Measurements from ENCODE around the gene PLCH1. TPM values are rescaled to one million over a fixed set of nuclear protein-coding genes. Genes with fewer than 3 reads are reported as not detected.

The PLCH1 gene
- total RNA-seq, 1 experiment from 2014 or later, result 4.1 TPM

DNA sequence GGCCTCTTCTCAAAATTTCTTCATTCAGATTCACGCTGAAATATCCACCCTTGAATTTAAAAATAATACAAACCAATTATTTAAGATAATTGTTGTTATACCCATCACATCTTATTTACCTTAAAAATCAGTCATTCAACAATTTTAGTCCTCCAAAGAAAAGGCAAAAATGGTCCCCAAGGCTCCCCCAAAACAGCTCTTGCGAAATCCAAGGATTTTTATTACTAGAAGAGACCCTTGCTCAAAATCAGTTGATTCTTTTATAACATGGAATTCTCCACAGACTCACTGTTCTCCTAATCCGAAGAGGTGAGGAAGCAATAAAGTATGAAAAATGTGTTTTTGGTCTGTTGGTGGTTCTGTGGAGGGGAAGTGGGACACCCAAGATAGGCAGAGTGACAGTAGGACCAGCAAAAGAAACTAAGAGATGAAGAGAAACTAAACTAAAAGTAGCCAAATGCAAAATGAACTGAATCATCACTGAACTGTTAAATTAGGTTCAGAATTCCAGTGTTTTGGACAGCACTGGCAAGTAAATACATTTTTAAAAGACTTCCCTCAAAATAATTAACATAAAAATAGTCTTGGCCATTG lies 19.1 kb upstream of the PLCH1 start:
- no peaks in the 10 kb centered on the region for H3K79me2 ChIP-seq (ENCODE audit: low read length)
- H3K27me3 ChIP-seq (ENCODE audit: low read length), result no peaks in the 10 kb centered on the region
- POLR2A ChIA-PET (ENCODE audit: unreplicated experiment), result no interaction called here
- H3K9ac ChIP-seq (ENCODE audit: low read length), result no peak overlapping the region
- CTCF ChIA-PET, result no interaction called here
- H3F3A ChIP-seq (ENCODE audit: low read length, unreplicated experiment), result no peaks in the 10 kb centered on the region
- H3K27ac ChIP-seq (ENCODE audit: low read length), result no peak overlapping the region
- H3K4me1 ChIP-seq (ENCODE audit: insufficient read depth, low read length), result 0 out of 2 replicates have a peak, but pooled peaks cover 3% of the 10 kb centered on the region
- H3K9me2 ChIP-seq (replicated peaks; ENCODE audit: low read length), result no peaks in the 10 kb centered on the region
- intact Hi-C loops (cut with micrococcal nuclease), result no loop called here
- no peaks in the 10 kb centered on the region for H3K36me3 ChIP-seq (ENCODE audit: low read depth, low read length)
- no peaks in the 10 kb centered on the region for H3K9me3 ChIP-seq (ENCODE audit: low read length)
- no peak overlapping the region for H3K4me3 ChIP-seq (ENCODE audit: low read length)
- ATAC-seq (no peak), DNase-seq (no peak)
- BruUV-seq (replicated peaks), result no TSS peak
- no peak overlapping the region for H3K4me2 ChIP-seq (ENCODE audit: low read length)
- no peaks in the 10 kb centered on the region for H4K20me1 ChIP-seq (ENCODE audit: low read length)
- H2AFZ ChIP-seq (ENCODE audit: low read length), result no peak overlapping the region
- TF ChIP-seq EZH2 (IDR thresholded peaks at IDR 0.05; ENCODE audit: low read length, unreplicated experiment) (no peak), EZH2phosphoT487 (IDR thresholded peaks at IDR 0.05; ENCODE audit: borderline replicate concordance, low read length) (no peak)
- TF ChIP-seq, protein P1, sequence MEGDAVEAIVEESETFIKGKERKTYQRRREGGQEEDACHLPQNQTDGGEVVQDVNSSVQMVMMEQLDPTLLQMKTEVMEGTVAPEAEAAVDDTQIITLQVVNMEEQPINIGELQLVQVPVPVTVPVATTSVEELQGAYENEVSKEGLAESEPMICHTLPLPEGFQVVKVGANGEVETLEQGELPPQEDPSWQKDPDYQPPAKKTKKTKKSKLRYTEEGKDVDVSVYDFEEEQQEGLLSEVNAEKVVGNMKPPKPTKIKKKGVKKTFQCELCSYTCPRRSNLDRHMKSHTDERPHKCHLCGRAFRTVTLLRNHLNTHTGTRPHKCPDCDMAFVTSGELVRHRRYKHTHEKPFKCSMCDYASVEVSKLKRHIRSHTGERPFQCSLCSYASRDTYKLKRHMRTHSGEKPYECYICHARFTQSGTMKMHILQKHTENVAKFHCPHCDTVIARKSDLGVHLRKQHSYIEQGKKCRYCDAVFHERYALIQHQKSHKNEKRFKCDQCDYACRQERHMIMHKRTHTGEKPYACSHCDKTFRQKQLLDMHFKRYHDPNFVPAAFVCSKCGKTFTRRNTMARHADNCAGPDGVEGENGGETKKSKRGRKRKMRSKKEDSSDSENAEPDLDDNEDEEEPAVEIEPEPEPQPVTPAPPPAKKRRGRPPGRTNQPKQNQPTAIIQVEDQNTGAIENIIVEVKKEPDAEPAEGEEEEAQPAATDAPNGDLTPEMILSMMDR (conservative IDR thresholded peaks at IDR 0.05; ENCODE audit: low read depth, low read length), result no peak

DNA sequence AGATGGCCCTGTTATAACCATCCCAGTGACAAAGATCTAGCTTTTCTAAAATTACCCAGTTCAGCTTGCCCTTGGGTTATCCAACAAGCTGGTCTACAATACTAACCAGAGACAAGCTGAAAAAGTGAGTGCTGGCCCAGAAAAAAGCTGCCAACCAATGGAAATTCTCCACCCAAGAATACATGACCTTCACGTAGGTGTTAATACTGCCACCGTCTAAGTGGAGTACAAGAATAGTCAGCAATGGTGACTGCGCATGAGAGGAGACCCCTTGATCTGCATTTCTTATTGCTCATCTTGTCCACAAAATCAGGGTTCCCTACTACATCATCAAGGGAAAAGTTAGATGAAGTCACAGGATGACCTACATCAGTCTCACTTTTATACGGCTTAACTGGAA lies 15.8 kb upstream of the PLCH1 start:
- TF ChIP-seq EZH2phosphoT487 (IDR thresholded peaks at IDR 0.05; ENCODE audit: borderline replicate concordance, low read length), result no peak
- TF ChIP-seq EZH2 (IDR thresholded peaks at IDR 0.05; ENCODE audit: low read length, unreplicated experiment), result no peak
- TF ChIP-seq, protein P1 (conservative IDR thresholded peaks at IDR 0.05; ENCODE audit: low read depth, low read length), result no peak
- DNase-seq, result no peak
- Histone ChIP-seq H3K9ac (ENCODE audit: low read length) (no peak overlapping the region), H3K9me2 (replicated peaks; ENCODE audit: low read length) (no peaks in the 10 kb centered on the region), H3F3A (ENCODE audit: low read length, unreplicated experiment) (no peaks in the 10 kb centered on the region), H4K20me1 (ENCODE audit: low read length) (no peaks in the 10 kb centered on the region), H3K36me3 (ENCODE audit: low read depth, low read length) (no peaks in the 10 kb centered on the region), H3K27ac (ENCODE audit: low read length) (no peak overlapping the region), H3K9me3 (ENCODE audit: low read length) (no peaks in the 10 kb centered on the region), H3K27me3 (ENCODE audit: low read length) (no peaks in the 10 kb centered on the region), H3K79me2 (ENCODE audit: low read length) (no peaks in the 10 kb centered on the region), H3K4me2 (ENCODE audit: low read length) (no peak overlapping the region), H3K4me3 (ENCODE audit: low read length) (no peak overlapping the region), H2AFZ (ENCODE audit: low read length) (no peak overlapping the region), H3K4me1 (ENCODE audit: insufficient read depth, low read length) (no peaks in the 10 kb centered on the region)
- BruUV-seq (replicated peaks), result no TSS peak
- CTCF ChIA-PET, result interaction anchor here (0.7 kb wide), 2 partner anchors 34 to 45 kb away, joined by 4 to 5 read pairs; no protein-coding TSS in a partner anchor
- intact Hi-C loops (cut with micrococcal nuclease), result no loop called here
- POLR2A ChIA-PET (ENCODE audit: unreplicated experiment), result no interaction called here
- no peak for ATAC-seq

DNA sequence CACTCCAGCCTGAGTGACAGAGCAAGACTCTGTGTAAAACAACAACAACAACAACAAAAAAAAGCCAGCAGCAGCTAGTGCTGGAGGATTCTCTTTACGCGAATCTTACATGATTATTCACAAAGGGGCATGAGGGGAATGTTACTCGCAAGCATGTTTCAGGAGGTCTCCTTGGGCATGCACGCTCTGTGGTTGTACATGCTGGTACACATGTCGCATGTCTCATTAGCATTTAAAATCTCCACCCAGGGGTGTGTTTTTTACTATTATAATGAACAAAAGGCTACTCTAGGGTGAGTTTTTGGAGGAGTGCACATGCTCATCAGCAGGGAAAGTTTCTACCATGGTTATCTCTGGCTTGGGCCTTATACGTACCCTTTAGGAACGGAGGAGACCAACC lies 12.7 kb upstream of the PLCH1 start:
- Histone ChIP-seq H3K4me3 (ENCODE audit: low read length) (no peak overlapping the region), H2AFZ (ENCODE audit: low read length) (no peak overlapping the region), H3K4me1 (ENCODE audit: insufficient read depth, low read length) (no peaks in the 10 kb centered on the region), H3F3A (ENCODE audit: low read length, unreplicated experiment) (no peaks in the 10 kb centered on the region), H3K79me2 (ENCODE audit: low read length) (no peaks in the 10 kb centered on the region), H3K36me3 (ENCODE audit: low read depth, low read length) (no peaks in the 10 kb centered on the region), H3K4me2 (ENCODE audit: low read length) (no peak overlapping the region), H3K27me3 (ENCODE audit: low read length) (no peaks in the 10 kb centered on the region), H3K9me2 (replicated peaks; ENCODE audit: low read length) (no peaks in the 10 kb centered on the region), H4K20me1 (ENCODE audit: low read length) (no peaks in the 10 kb centered on the region), H3K9ac (ENCODE audit: low read length) (no peak overlapping the region), H3K9me3 (ENCODE audit: low read length) (no peaks in the 10 kb centered on the region), H3K27ac (ENCODE audit: low read length) (no peak overlapping the region)
- no peak for TF ChIP-seq EZH2phosphoT487 (IDR thresholded peaks at IDR 0.05; ENCODE audit: borderline replicate concordance, low read length)
- no peak for TF ChIP-seq EZH2 (IDR thresholded peaks at IDR 0.05; ENCODE audit: low read length, unreplicated experiment)
- TF ChIP-seq, protein P1 (conservative IDR thresholded peaks at IDR 0.05; ENCODE audit: low read depth, low read length), result no peak
- CTCF ChIA-PET, result no interaction called here
- POLR2A ChIA-PET (ENCODE audit: unreplicated experiment), result no interaction called here
- intact Hi-C loops (cut with micrococcal nuclease), result no loop called here
- DNase-seq (no peak), ATAC-seq (no peak)
- no TSS peak for BruUV-seq (replicated peaks)
